ENCODE results near the gene FOXD2. TPM values are rescaled to one million over a fixed set of nuclear protein-coding genes. Genes with fewer than 3 reads are reported as not detected.

The FOXD2 gene
- total RNA-seq, 1 donor from 2014 or later: 0.07 TPM

DNA sequence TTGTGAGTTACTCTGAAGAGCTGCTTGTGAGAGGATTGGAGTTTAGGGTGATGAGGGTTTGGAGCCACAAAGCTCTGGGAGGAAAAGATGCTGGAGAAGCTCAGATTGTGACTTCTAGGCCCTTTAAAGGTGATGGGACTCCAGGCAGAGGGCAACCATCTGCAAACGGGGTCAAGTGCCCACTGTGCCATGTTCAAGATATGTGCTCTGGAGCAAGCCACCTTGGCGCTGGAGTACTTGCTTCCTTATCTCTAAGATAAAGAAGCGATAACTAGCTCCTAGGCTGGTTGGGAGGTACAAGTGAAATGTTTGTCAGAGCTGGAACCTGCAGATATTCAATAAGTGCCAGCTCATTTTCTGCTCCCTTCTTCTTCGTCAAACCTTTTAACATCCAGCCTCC lies 36.1 kb upstream of the FOXD2 start:
- peaks cover 2% of the 10 kb centered on the region for H3K9me3 Mint-ChIP-seq (ENCODE audit: unreplicated experiment)
- Histone ChIP-seq H2AFZ (ENCODE audit: low read depth, low read length) (no peak overlapping the region), H3K27ac (ENCODE audit: low read depth, low read length) (no peak overlapping the region), H3K4me1 (ENCODE audit: insufficient read depth, low read length) (no peaks in the 10 kb centered on the region), H3K79me2 (ENCODE audit: insufficient read depth, low read length) (no peaks in the 10 kb centered on the region), H3K4me2 (ENCODE audit: low read length) (no peak overlapping the region), H3K4me3 (ENCODE audit: insufficient read depth, low read depth, low read length) (no peak overlapping the region), H4K20me1 (ENCODE audit: insufficient read depth, low read length) (no peaks in the 10 kb centered on the region), H3K36me3 (ENCODE audit: insufficient read depth, low read length) (no peaks in the 10 kb centered on the region), H3K9me3 (ENCODE audit: insufficient read depth, low read depth, low read length) (no peaks in the 10 kb centered on the region), H3K27me3 (ENCODE audit: insufficient read depth, low read length) (peaks cover 13% of the 10 kb centered on the region), H3K9ac (ENCODE audit: low read length) (no peak overlapping the region)
- no peak for TF ChIP-seq EZH2 (IDR thresholded peaks at IDR 0.05; ENCODE audit: insufficient read depth, low read length)
- TF ChIP-seq, protein P1, sequence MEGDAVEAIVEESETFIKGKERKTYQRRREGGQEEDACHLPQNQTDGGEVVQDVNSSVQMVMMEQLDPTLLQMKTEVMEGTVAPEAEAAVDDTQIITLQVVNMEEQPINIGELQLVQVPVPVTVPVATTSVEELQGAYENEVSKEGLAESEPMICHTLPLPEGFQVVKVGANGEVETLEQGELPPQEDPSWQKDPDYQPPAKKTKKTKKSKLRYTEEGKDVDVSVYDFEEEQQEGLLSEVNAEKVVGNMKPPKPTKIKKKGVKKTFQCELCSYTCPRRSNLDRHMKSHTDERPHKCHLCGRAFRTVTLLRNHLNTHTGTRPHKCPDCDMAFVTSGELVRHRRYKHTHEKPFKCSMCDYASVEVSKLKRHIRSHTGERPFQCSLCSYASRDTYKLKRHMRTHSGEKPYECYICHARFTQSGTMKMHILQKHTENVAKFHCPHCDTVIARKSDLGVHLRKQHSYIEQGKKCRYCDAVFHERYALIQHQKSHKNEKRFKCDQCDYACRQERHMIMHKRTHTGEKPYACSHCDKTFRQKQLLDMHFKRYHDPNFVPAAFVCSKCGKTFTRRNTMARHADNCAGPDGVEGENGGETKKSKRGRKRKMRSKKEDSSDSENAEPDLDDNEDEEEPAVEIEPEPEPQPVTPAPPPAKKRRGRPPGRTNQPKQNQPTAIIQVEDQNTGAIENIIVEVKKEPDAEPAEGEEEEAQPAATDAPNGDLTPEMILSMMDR (IDR thresholded peaks at IDR 0.05; ENCODE audit: insufficient read depth, low read depth, low read length): no peak
- FAIRE-seq (no peak), DNase-seq (ENCODE audit: low read depth) (no peak)
- no peak overlapping the region for H3K27ac Mint-ChIP-seq (ENCODE audit: unreplicated experiment)
- H3K36me3 Mint-ChIP-seq (ENCODE audit: low read depth, unreplicated experiment): no peaks in the 10 kb centered on the region
- no peak overlapping the region for H3K4me3 Mint-ChIP-seq (ENCODE audit: unreplicated experiment)
- no peaks in the 10 kb centered on the region for H3K4me1 Mint-ChIP-seq (ENCODE audit: low read depth, unreplicated experiment)
- H3K27me3 Mint-ChIP-seq (ENCODE audit: low read depth, unreplicated experiment): peaks cover 73% of the 10 kb centered on the region

DNA sequence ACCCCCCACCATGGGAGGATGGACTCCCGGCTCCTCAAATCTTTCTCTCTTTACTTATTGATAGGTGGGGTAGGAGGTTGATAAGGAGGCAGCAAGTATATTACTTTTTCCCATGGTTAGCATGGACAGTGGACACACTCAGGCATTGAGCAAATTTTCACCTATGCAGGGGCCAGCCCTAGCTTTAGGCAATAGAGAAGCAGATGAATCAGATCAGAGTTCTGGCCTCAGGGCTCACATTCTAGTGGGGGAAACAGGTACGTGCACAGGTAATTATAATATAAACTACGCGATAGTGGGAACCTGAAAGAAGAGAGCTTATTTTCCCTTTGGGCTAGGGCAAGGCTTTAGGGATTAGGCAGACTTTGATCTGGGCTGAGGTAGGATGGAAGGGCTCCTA lies 35.3 kb upstream of the FOXD2 start:
- Mint-ChIP-seq H3K4me3 (ENCODE audit: unreplicated experiment) (no peak overlapping the region), H3K4me1 (ENCODE audit: low read depth, unreplicated experiment) (no peaks in the 10 kb centered on the region), H3K27ac (ENCODE audit: unreplicated experiment) (no peak overlapping the region), H3K36me3 (ENCODE audit: low read depth, unreplicated experiment) (no peaks in the 10 kb centered on the region), H3K27me3 (ENCODE audit: low read depth, unreplicated experiment) (peaks cover 67% of the 10 kb centered on the region), H3K9me3 (ENCODE audit: unreplicated experiment) (peaks cover 2% of the 10 kb centered on the region)
- DNase-seq (ENCODE audit: low read depth): no peak
- no peak overlapping the region for H3K27ac ChIP-seq (ENCODE audit: low read depth, low read length)
- H3K27me3 ChIP-seq (ENCODE audit: insufficient read depth, low read length): peaks cover 12% of the 10 kb centered on the region
- no peak overlapping the region for H2AFZ ChIP-seq (ENCODE audit: low read depth, low read length)
- H3K4me3 ChIP-seq (ENCODE audit: insufficient read depth, low read depth, low read length): no peak overlapping the region
- no peaks in the 10 kb centered on the region for H3K36me3 ChIP-seq (ENCODE audit: insufficient read depth, low read length)
- no peaks in the 10 kb centered on the region for H3K79me2 ChIP-seq (ENCODE audit: insufficient read depth, low read length)
- H4K20me1 ChIP-seq (ENCODE audit: insufficient read depth, low read length): no peaks in the 10 kb centered on the region
- no peak for FAIRE-seq
- H3K9me3 ChIP-seq (ENCODE audit: insufficient read depth, low read depth, low read length): no peaks in the 10 kb centered on the region
- H3K4me1 ChIP-seq (ENCODE audit: insufficient read depth, low read length): no peaks in the 10 kb centered on the region
- no peak for TF ChIP-seq EZH2 (IDR thresholded peaks at IDR 0.05; ENCODE audit: insufficient read depth, low read length)
- H3K9ac ChIP-seq (ENCODE audit: low read length): no peak overlapping the region
- H3K4me2 ChIP-seq (ENCODE audit: low read length): no peak overlapping the region

- Mint-ChIP-seq H3K36me3 (ENCODE audit: low read depth, unreplicated experiment) (no peaks in the 10 kb centered on the region), H3K4me1 (ENCODE audit: low read depth, unreplicated experiment) (no peaks in the 10 kb centered on the region), H3K9me3 (ENCODE audit: unreplicated experiment) (peaks cover 2% of the 10 kb centered on the region), H3K27ac (ENCODE audit: unreplicated experiment) (no peak overlapping the region), H3K27me3 (ENCODE audit: low read depth, unreplicated experiment) (peaks cover 66% of the 10 kb centered on the region), H3K4me3 (ENCODE audit: unreplicated experiment) (no peak overlapping the region)
- Histone ChIP-seq H4K20me1 (ENCODE audit: insufficient read depth, low read length) (no peaks in the 10 kb centered on the region), H3K79me2 (ENCODE audit: insufficient read depth, low read length) (no peaks in the 10 kb centered on the region), H3K27ac (ENCODE audit: low read depth, low read length) (no peak overlapping the region), H3K4me3 (ENCODE audit: insufficient read depth, low read depth, low read length) (no peak overlapping the region), H3K36me3 (ENCODE audit: insufficient read depth, low read length) (no peaks in the 10 kb centered on the region), H3K4me1 (ENCODE audit: insufficient read depth, low read length) (no peaks in the 10 kb centered on the region), H2AFZ (ENCODE audit: low read depth, low read length) (no peak overlapping the region), H3K9ac (ENCODE audit: low read length) (no peak overlapping the region), H3K4me2 (ENCODE audit: low read length) (no peak overlapping the region), H3K27me3 (ENCODE audit: insufficient read depth, low read length) (peaks cover 12% of the 10 kb centered on the region), H3K9me3 (ENCODE audit: insufficient read depth, low read depth, low read length) (no peaks in the 10 kb centered on the region)
- TF ChIP-seq, protein P1 (IDR thresholded peaks at IDR 0.05; ENCODE audit: insufficient read depth, low read depth, low read length): no peak
- no peak for TF ChIP-seq EZH2 (IDR thresholded peaks at IDR 0.05; ENCODE audit: insufficient read depth, low read length)
- FAIRE-seq (no peak), DNase-seq (ENCODE audit: low read depth) (no peak)
Measured at GRCh38 chr1:47403321-47403910, 34.4 kb upstream of the FOXD2 start.

Measured in astrocyte (in vitro differentiated cells and primary cell).